Activated naive CD4-positive, alpha-beta T cell treated with anti-CD3 and anti-CD28 coated beads for 36 hours (primary cell): ENCODE results near the gene RAD23A. TPM values are rescaled to one million over a fixed set of nuclear protein-coding genes. Genes with fewer than 3 reads are reported as not detected.
"Not testable (repeated sequence)": the region's sequence is repeated elsewhere in the genome, so short reads cannot be mapped to it uniquely, and the experiment has no call there.

Experiments
- CTCF ChIA-PET: fragments of 350-600 bp; sonication (Branson Sonifier 250); formaldehyde crosslinking; loops from one replicate; lab custom pipeline; 2021; ENCODE audit warnings: antibody characterized with exemption; lab: Charles Lee
- DNase-seq: peaks from one replicate; pipeline ENCODE4 v3.0.0-alpha.2; 2020
- H3K27ac Mint-ChIP-seq: one replicate; pipeline ENCODE4 v1.8.0; 2021; ENCODE audit warnings: mild to moderate bottlenecking, mixed read lengths
- H3K27me3 Mint-ChIP-seq: one replicate; pipeline ENCODE4 v1.8.0; 2021; ENCODE audit warnings: low read depth, mixed read lengths
- H3K36me3 Mint-ChIP-seq: one replicate; pipeline ENCODE4 v1.8.0; 2021; ENCODE audit warnings: low read depth, mixed read lengths
- H3K4me1 Mint-ChIP-seq: one replicate; pipeline ENCODE4 v1.8.0; 2021; ENCODE audit warnings: low read depth, mixed read lengths
- H3K4me3 Mint-ChIP-seq: one replicate; pipeline ENCODE4 v1.8.0; 2021; ENCODE audit warnings: mild to moderate bottlenecking, moderate library complexity, mixed read lengths
- H3K9me3 Mint-ChIP-seq: one replicate; pipeline ENCODE4 v1.8.0; 2021; ENCODE audit warnings: mixed read lengths
- intact Hi-C: fragments of 100-400 bp; cut with micrococcal nuclease; formaldehyde crosslinking; loops from one replicate; pipeline ENCODE4 v1.15.1; 2023
- total RNA-seq, 2 experiments: library from RNA; stranded (reverse); gene quantifications; one replicate each; pipeline ENCODE4 v1.2.3, GENCODE V29; 2021

Gene RAD23A
- total RNA-seq, 2 experiments from 2014 or later: 219 to 223 TPM

DNA sequence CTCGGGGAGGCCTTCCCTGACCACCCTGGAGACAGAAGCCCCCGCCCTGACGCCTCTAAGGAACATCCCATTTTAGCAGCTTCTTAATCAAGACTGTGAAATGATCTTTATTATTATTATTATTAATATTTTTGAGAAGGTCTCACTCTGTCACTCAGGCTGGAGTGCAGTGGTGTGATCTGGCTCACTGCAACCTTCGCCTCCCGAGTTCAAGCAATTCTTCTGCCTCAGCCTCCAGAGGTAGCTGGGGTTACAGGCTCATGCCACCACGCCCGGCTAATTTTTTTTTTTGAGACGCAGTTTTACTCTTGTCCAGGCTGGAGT, 20.1 kb downstream of the RAD23A start:
- Mint-ChIP-seq H3K27me3 (no peaks in the 10 kb centered on the region), H3K9me3 (no peaks in the 10 kb centered on the region), H3K36me3 (no peaks in the 10 kb centered on the region), H3K4me1 (peaks cover 16% of the 10 kb centered on the region), H3K4me3 (peak overlapping the region; percentile 93), H3K27ac (no peak overlapping the region)
- intact Hi-C loops: loop anchor here (1.0 kb wide), 4 partner anchors 27 to 129 kb away; partner anchors contain the start of gene CALR
- CTCF ChIA-PET: interaction anchor here (0.6 to 5.5 kb wide), 63 partner anchors 11 to 229 kb away, joined by 3 to 94 read pairs (median 4); partner anchors contain the start of genes CALR, DNASE2, FARSA and GADD45GIP1
- no peak for DNase-seq

DNA sequence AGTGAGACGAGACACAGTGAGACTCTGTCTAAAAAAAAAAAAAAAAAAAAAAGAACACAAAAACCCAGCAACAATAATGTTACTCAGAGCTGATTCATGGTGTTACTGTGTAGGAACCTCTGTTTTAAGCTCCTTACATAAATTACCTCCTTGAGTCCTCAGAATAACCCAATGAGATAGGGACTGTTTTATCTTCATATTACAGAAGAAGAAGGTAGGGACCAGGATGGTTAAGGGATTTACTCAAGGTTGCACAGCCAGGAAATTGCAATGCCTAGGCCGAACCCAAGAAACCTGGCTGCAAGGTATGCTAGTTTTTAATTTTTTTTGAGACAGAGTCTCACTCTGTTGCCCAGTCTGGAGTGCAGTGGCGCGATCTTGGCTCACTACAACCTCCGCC, 22.2 kb downstream of the RAD23A start:
- CTCF ChIA-PET: interaction anchor here (0.6 to 5.5 kb wide), 11 partner anchors 9 to 201 kb away, joined by 3 to 94 read pairs (median 5); no protein-coding TSS in a partner anchor
- DNase-seq: no peak
- intact Hi-C loops: no loop called here
- peaks cover 16% of the 10 kb centered on the region for H3K4me1 Mint-ChIP-seq
- no peak overlapping the region for H3K27ac Mint-ChIP-seq
- H3K9me3 Mint-ChIP-seq: no peaks in the 10 kb centered on the region
- no peaks in the 10 kb centered on the region for H3K27me3 Mint-ChIP-seq
- H3K4me3 Mint-ChIP-seq: no peak overlapping the region
- no peaks in the 10 kb centered on the region for H3K36me3 Mint-ChIP-seq

DNA sequence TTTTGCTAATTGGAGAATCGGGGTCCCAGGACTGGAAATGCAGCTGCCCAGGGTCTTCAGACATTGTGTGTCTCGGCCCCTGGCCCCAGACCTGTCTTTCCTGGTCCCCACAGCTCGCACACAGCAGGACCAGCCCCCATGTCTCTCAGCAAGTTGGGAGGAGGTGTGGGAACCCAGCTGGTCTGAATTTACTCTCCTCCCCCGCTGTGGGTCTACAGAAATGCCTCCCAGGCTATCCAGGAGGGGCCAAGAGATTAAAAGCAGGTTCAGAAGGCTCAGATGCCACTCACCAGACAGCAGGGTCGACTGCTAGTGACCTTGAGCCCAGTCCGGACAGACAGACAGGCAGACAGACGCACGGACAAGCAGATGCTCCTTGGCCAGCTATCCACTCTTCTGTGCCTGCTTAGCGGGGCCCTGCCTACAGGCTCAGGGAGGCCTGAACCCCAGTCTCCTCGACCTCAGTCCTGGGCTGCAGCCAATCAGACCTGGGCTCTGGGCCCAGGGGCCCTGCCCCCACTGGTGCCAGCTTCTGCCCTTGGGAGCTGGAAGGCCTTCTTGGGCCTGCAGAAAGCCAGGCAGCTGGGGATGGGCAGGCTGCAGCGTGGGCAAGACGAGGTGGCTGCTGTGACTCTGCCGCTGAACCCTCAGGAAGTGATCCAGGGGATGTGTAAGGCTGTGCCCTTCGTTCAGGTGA, 23.8 kb downstream of the RAD23A start, which contains the start of gene DAND5:
DAND5 (plus strand) TSS at position 285 of the 697 bp plus-strand sequence; CDS start at position 370, 85 bp downstream.
- CTCF ChIA-PET: interaction anchor here (1.1 to 3.5 kb wide), 2 partner anchors 8 to 125 kb away, joined by 3 to 13 read pairs; no protein-coding TSS in a partner anchor
- DNase-seq: no peak
- Mint-ChIP-seq H3K4me3 (no peak within 1 kb of the TSS), H3K27me3 (no peaks in the 10 kb centered on the region), H3K36me3 (no peaks in the 10 kb centered on the region), H3K9me3 (no peaks in the 10 kb centered on the region), H3K27ac (no peak within 1 kb of the TSS), H3K4me1 (peaks cover 16% of the 10 kb centered on the region)
- intact Hi-C loops: no loop called here

DNA sequence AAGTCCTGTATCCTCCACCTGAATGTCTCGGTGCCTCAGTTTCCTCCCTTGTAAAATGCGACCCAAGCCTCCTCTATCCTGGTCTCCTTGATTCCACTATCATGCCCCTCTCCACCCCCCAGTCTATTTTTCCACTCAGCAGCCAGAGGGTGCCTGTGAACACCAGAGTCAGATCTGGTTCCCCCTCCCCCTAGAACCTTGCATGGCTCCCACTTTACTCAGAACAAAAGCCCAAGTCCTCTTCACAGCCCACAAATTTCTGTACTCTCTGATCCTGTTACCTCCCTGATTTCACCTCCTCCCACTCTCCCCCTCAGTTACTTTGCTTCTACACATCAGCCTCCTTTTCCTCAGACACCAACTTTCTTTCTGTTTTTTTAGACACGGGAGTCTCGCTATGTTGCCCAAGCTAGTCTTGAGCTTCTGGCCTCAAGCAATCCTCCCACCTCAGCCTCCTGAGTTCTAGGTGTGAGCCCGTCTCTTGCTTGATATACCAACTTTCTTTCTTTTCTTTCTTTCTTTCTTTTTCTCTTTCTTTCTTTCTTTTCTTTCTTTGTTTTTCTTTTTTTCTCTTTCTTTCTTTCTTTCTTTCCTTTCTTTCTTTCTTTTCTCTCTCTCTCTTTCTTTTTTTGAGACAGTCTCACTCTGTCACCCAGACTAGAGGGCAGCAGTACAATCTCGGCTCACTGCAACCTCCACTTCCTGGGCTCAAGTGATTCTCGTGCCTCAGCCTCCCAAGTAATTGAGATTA, 24.6 kb downstream of the RAD23A start:
- intact Hi-C loops: no loop called here
- CTCF ChIA-PET: interaction anchor here (1.1 to 3.5 kb wide), 2 partner anchors 7 to 124 kb away, joined by 3 to 13 read pairs; no protein-coding TSS in a partner anchor
- Mint-ChIP-seq H3K36me3 (no peaks in the 10 kb centered on the region), H3K4me3 (no peak overlapping the region), H3K9me3 (no peaks in the 10 kb centered on the region), H3K27ac (no peak overlapping the region), H3K27me3 (no peaks in the 10 kb centered on the region), H3K4me1 (peaks cover 11% of the 10 kb centered on the region)
- DNase-seq: no peak

DNA sequence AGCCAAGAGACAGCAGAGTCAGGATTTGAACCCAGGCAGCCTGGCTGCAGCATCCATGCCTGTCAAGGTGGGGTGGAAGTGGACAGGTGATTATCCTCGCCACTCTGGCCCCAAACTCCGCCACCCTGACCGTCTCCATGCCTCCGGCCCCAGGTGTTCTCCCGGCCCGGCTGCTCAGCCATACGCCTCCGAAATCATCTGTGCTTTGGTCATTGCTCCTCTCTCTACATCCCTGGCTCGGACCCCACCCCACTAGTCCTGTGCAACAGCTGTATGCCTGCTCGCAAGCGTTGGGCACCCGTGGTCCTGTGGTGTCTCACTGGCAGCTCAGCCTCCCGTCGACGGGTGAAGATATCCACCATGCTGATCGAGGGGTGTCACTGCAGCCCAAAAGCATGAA, 27.6 kb downstream of the RAD23A start:
- Mint-ChIP-seq H3K27me3 (peaks cover 9% of the 10 kb centered on the region), H3K36me3 (no peaks in the 10 kb centered on the region), H3K4me3 (no peak overlapping the region), H3K27ac (no peak overlapping the region), H3K9me3 (no peaks in the 10 kb centered on the region), H3K4me1 (peaks cover 8% of the 10 kb centered on the region)
- CTCF ChIA-PET: interaction anchor here (0.6 to 8.9 kb wide), 4 partner anchors 8 to 567 kb away, joined by 3 to 76 read pairs (median 7); no protein-coding TSS in a partner anchor
- intact Hi-C loops: no loop called here
- no peak for DNase-seq

DNA sequence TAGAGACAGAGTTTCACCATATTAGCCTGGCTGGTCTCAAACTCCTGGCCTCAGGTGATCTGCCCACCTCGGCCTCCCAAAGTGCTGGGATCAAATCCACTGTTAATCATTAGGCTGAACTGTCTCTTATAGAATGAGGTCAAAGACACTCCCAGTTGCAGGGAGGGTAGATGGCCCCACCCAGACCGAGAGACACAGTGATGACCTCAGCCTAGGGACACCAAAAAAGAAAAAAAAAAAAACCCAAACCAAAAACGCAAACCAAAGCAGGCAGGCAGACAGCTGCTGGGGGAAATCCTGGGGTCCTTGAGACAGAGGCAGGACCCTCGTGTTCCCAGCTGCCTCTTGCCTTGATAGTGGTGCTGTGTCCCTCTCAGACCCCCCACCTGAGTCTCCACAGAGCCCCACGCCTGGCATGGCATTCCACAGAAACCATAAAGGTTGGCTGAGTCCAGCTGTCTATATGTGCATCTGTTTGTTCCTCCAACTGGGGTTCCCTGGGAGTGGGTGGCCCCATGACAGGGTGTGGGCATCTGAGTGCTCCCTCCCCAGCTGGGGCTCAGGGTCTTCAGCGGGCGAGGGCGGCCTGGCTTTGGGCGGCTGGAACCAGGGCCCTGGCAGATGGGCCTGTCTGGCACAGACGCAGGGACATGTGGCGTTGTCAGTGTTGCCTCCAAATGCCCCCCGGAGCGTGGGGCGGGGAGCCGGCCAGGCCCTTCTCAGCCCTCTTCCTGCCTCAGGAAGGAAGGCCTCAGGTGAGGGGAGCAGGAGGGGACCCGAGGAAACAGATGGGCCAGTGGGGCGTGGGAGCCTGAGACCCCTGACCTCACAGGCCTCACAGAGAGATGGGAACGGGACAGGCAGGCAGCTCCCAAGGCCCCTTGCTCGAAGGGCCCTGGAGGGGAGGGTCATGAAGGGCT, 28.9 kb downstream of the RAD23A start:
- H3K27me3 Mint-ChIP-seq: peaks cover 10% of the 10 kb centered on the region
- no peaks in the 10 kb centered on the region for H3K36me3 Mint-ChIP-seq
- CTCF ChIA-PET: interaction anchor here (0.7 to 8.9 kb wide), 7 partner anchors 10 to 1410 kb away, joined by 3 to 110 read pairs (median 11); no protein-coding TSS in a partner anchor
- no peaks in the 10 kb centered on the region for H3K9me3 Mint-ChIP-seq
- no peak overlapping the region for H3K27ac Mint-ChIP-seq
- no peak overlapping the region for H3K4me3 Mint-ChIP-seq
- intact Hi-C loops: loop anchor here (5.0 kb wide), 1 partner anchor 458 kb away; no protein-coding TSS in a partner anchor
- no peak for DNase-seq
- H3K4me1 Mint-ChIP-seq: peaks cover 8% of the 10 kb centered on the region

DNA sequence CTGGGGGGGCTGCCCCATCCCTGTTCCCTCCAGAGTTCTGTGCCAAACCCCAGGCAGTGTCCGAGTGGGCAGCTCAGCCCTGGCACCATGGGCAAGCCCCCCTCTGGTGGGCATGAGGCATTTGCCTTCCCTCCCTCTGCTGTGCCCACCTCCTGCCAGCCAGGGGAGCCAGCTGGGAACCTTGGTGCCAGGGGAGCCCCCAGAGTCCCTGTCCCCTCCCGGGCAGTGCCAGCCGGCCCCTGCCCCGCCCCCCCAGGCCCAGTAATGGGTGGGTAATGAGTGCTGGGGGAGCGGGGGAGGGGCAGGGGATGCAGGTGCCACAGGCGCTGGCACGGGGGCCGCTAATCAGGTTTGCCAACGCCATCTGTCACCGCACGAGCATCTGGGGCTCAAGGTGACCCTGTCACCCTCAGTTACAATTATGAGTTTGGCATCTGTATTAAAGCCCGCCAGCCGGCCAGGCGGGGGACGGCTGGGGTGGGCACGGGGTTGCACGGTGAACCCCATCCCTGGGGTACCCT, 29.6 kb downstream of the RAD23A start:
- Mint-ChIP-seq H3K27me3 (peaks cover 10% of the 10 kb centered on the region), H3K27ac (no peak overlapping the region), H3K9me3 (no peaks in the 10 kb centered on the region), H3K4me3 (no peak overlapping the region), H3K4me1 (peaks cover 5% of the 10 kb centered on the region), H3K36me3 (no peaks in the 10 kb centered on the region)
- DNase-seq: no peak
- intact Hi-C loops: loop anchor here (5.0 kb wide), 1 partner anchor 457 kb away; no protein-coding TSS in a partner anchor
- CTCF ChIA-PET: interaction anchor here (0.8 to 8.9 kb wide), 5 partner anchors 10 to 120 kb away, joined by 5 to 110 read pairs (median 76); no protein-coding TSS in a partner anchor

DNA sequence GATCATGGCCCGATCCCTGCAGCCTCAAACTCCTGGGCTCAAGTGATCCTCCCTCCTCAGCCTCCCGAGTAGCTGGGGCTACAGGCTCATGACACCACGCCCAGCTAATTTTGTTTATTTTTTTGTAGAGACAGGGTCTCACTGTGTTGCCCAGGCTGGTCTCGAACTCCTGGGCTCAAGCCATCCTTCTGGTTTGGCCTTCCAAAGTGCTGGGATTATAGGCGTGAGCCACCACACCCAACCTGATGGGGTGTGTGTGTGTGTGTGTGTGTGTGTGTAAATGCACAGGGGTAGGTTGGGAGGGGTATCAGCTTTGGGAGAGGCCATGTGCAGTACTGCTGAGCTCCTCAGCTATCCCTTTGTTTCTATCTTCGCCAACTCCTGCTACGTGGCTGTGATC, 30.4 kb downstream of the RAD23A start:
- not testable (repeated sequence) for H3K9me3 Mint-ChIP-seq, H3K27me3 Mint-ChIP-seq, H3K4me1 Mint-ChIP-seq, H3K27ac Mint-ChIP-seq, H3K36me3 Mint-ChIP-seq, DNase-seq, H3K4me3 Mint-ChIP-seq
- CTCF ChIA-PET: interaction anchor here (0.8 to 8.9 kb wide), 12 partner anchors 9 to 119 kb away, joined by 3 to 110 read pairs (median 16); no protein-coding TSS in a partner anchor
- intact Hi-C loops: loop anchor here (5.0 kb wide), 1 partner anchor 456 kb away; no protein-coding TSS in a partner anchor

DNA sequence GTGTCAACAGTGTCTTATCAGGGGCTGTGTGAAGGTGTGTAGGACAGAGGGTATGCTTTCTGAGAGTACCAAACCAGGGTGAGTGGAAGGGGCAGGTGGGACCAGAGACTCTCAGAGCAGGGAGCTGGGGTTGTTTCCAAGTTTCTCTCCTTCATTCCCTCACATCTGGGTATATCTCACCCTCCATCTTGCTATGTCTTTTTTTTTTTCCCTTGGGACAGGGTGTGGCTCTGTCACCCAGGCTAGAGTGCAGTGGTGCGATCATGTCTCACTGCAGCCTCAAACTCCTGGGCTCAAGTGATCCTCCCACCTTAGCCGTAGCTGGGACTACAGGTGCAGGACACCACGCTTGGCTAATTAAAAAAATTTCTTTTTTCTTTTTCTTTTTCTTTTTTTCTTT, 34.3 kb downstream of the RAD23A start:
- DNase-seq: no peak
- CTCF ChIA-PET: interaction anchor here (0.9 to 8.9 kb wide), 6 partner anchors 15 to 115 kb away, joined by 3 to 110 read pairs (median 42); no protein-coding TSS in a partner anchor
- Mint-ChIP-seq H3K27me3 (peaks cover 10% of the 10 kb centered on the region), H3K4me3 (no peak overlapping the region), H3K36me3 (no peaks in the 10 kb centered on the region), H3K9me3 (no peaks in the 10 kb centered on the region), H3K4me1 (no peaks in the 10 kb centered on the region), H3K27ac (no peak overlapping the region)
- intact Hi-C loops: loop anchor here (2.0 to 5.0 kb wide), 2 partner anchors 283 to 452 kb away; no protein-coding TSS in a partner anchor

DNA sequence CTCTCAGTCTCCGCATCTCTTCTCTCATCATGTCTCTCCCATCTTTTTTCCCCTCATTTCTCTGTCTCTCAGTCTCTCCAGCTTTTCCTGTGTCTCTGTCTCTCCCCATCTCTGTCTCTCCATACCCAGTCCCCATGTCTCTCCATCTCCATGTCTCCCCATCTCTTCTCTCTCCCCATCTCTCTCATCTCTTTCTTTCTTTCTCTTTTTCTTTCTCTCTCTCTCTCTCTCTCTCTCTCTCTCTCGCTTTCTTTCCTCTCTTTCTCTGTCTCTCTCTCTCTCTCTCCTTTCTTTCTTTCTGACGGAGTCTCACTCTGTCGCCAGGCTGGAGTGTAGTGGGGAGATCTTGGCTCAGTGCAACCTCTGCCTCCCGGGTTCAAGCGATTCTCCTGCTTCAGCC, 37.0 kb downstream of the RAD23A start:
- DNase-seq: no peak
- intact Hi-C loops: loop anchor here (1.0 to 2.0 kb wide), 3 partner anchors 48 to 79 kb away; no protein-coding TSS in a partner anchor
- no peak overlapping the region for H3K27ac Mint-ChIP-seq
- peaks cover 7% of the 10 kb centered on the region for H3K27me3 Mint-ChIP-seq
- H3K4me1 Mint-ChIP-seq: no peaks in the 10 kb centered on the region
- H3K36me3 Mint-ChIP-seq: no peaks in the 10 kb centered on the region
- CTCF ChIA-PET: interaction anchor here (0.9 to 5.3 kb wide), 7 partner anchors 15 to 117 kb away, joined by 3 to 53 read pairs (median 4); no protein-coding TSS in a partner anchor
- H3K9me3 Mint-ChIP-seq: no peaks in the 10 kb centered on the region
- no peak overlapping the region for H3K4me3 Mint-ChIP-seq

DNA sequence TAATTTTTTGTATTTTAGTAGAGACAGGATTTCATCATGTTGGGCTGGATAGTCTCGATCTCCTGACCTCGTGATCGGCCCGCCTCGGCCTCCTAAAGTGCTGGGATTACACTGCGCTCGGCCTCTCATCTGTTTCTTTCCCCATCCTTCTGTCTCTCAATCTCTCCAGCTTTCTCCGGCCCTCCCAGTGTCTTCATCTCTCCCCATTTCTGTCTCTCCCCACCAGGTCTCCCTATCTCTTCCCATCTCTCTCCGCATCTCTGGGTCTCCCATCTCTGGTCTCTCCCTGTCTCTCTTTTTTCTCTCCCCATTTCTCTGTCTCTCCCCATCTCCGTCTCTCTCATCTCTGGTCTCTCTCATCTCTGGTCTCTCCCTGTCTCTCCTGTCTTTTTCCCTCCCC, 37.4 kb downstream of the RAD23A start:
- Mint-ChIP-seq H3K36me3 (no peaks in the 10 kb centered on the region), H3K4me1 (no peaks in the 10 kb centered on the region), H3K9me3 (no peaks in the 10 kb centered on the region), H3K4me3 (no peak overlapping the region), H3K27me3 (peaks cover 3% of the 10 kb centered on the region), H3K27ac (no peak overlapping the region)
- CTCF ChIA-PET: interaction anchor here (0.9 to 5.3 kb wide), 8 partner anchors 15 to 116 kb away, joined by 3 to 53 read pairs (median 4); no protein-coding TSS in a partner anchor
- DNase-seq: no peak
- intact Hi-C loops: loop anchor here (1.0 to 2.0 kb wide), 3 partner anchors 48 to 78 kb away; no protein-coding TSS in a partner anchor
